ENCODE data around the gene CD160. TPM values are rescaled to one million over a fixed set of nuclear protein-coding genes. Genes with fewer than 3 reads are reported as not detected.
"Not testable (repeated sequence)": the region's sequence is repeated elsewhere in the genome, so short reads cannot be mapped to it uniquely, and the experiment has no call there.

CD160 gene
- total RNA-seq, 3 donors from 2014 or later (not counting 1 experiment from before 2014, with no cell fraction given) = 77.7 to 150 (median 83.4) TPM

DNA sequence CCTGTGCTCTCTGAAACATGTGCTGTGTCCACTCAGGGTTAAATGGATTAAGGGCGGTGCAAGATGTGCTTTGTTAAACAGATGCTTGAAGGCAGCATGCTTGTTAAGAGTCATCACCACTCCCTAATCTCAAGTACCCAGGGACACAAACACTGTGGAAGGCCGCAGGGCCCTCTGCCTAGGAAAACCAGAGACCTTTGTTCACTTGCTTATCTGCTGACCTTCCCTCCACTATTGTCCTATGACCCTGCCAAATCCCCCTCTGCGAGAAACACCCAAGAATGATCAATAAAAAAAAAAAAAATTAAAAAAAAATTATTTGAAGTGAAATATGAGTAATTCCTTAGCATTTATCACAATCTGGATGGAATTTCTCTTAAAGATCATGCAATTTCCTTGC lies 45.8 kb downstream of the CD160 start:
- H3K27me3 ChIP-seq (ENCODE audit: control insufficient read depth, insufficient read depth, low read length); H3K9me3 ChIP-seq (ENCODE audit: control insufficient read depth, insufficient read depth, low read length); H3K27ac Mint-ChIP-seq; H3K36me3 Mint-ChIP-seq; H3K9me3 Mint-ChIP-seq; H3K4me3 ChIP-seq (ENCODE audit: low read length); H3K27me3 Mint-ChIP-seq (ENCODE audit: low read depth in 2 of 2); intact Hi-C loops (cut with micrococcal nuclease); H3K4me1 ChIP-seq (ENCODE audit: control insufficient read depth, insufficient read depth, low read length); ATAC-seq; H3K4me3 Mint-ChIP-seq; DNase-seq; H3K27ac ChIP-seq (ENCODE audit: low read length): not testable (repeated sequence)
- peaks cover 20% of the 10 kb centered on the region for H3K36me3 ChIP-seq (ENCODE audit: control insufficient read depth, insufficient read depth, low read length)
- peaks cover 11% of the 10 kb centered on the region in 2 donors for H3K4me1 Mint-ChIP-seq
- WGBS (ENCODE audit: insufficient coverage) = no CpG with 5 or more reads among the region's 3 CpGs

DNA sequence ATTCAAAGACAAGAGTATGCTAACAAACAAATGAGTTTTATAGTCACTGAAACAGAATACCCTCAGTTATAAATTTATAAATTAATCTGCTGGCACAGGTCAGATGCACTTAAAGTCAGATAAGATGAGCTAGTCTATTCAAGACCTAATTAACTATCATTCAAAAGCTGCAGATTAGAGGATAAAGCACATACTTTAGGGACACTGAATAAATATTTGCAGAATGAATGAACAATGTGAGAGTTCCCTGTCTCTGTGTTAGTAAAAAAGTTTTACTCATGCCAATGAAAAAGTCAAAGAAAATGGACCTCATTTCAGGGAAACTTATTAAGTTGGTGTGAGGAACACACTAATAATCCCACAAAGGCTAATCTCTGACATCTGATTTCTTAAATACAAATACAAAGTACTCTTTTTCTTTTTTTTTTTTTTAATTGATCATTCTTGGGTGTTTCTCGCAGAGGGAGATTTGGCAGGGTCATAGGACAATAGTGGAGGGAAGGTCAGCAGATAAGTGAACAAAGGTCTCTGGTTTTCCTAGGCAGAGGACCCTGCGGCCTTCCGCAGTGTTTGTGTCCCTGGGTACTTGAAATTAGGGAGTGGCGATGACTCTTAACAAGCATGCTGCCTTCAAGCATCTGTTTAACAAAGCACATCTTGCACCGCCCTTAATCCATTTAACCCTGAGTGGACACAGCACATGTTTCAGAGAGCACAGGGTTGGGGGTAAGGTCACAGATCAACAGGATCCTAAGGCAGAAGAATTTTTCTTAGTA lies 46.5 kb downstream of the CD160 start:
- H3K27me3 ChIP-seq (ENCODE audit: control insufficient read depth, insufficient read depth, low read length); H3K27ac Mint-ChIP-seq; intact Hi-C loops (cut with micrococcal nuclease); H3K4me3 Mint-ChIP-seq; H3K4me1 ChIP-seq (ENCODE audit: control insufficient read depth, insufficient read depth, low read length); ATAC-seq; H3K27ac ChIP-seq (ENCODE audit: low read length); H3K9me3 ChIP-seq (ENCODE audit: control insufficient read depth, insufficient read depth, low read length); H3K9me3 Mint-ChIP-seq; H3K36me3 Mint-ChIP-seq; DNase-seq; H3K4me3 ChIP-seq (ENCODE audit: low read length); H3K27me3 Mint-ChIP-seq (ENCODE audit: low read depth in 2 of 2); H3K4me1 Mint-ChIP-seq: not testable (repeated sequence)
- peaks cover 26% of the 10 kb centered on the region for H3K36me3 ChIP-seq (ENCODE audit: control insufficient read depth, insufficient read depth, low read length)
- no CpG with 5 or more reads among the region's 5 CpGs for WGBS (ENCODE audit: insufficient coverage)

DNA sequence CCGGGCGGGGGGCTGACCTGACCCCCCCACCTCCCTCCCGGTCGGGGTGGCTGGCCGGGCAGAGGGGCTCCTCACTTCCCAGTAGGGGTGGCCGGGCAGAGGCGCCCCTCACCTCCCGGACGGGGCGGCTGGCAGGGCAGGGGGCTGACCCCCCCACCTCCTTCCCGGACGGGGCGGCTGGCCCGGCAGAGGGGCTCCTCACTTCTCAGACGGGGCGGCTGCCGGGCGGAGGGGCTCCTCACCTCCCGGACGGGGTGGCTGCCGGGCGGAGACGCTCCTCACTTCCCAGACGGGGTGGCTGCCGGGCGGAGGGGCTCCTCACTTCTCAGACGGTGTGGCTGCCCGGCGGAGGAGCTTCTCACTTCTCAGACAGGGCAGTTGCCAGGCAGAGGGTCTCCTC lies 47.6 kb downstream of the CD160 start:
- DNase-seq; intact Hi-C loops (cut with micrococcal nuclease); H3K9me3 ChIP-seq (ENCODE audit: control insufficient read depth, insufficient read depth, low read length); H3K27me3 ChIP-seq (ENCODE audit: control insufficient read depth, insufficient read depth, low read length); H3K4me1 ChIP-seq (ENCODE audit: control insufficient read depth, insufficient read depth, low read length); H3K4me3 Mint-ChIP-seq; H3K27me3 Mint-ChIP-seq (ENCODE audit: low read depth in 2 of 2); H3K27ac Mint-ChIP-seq; ATAC-seq; H3K9me3 Mint-ChIP-seq; H3K4me3 ChIP-seq (ENCODE audit: low read length); H3K4me1 Mint-ChIP-seq; H3K27ac ChIP-seq (ENCODE audit: low read length): not testable (repeated sequence)
- H3K36me3 Mint-ChIP-seq = peaks cover 12% of the 10 kb centered on the region
- WGBS (ENCODE audit: insufficient coverage) = 99% methylated on average over 29 of the region's 29 CpGs
- peaks cover 32% of the 10 kb centered on the region for H3K36me3 ChIP-seq (ENCODE audit: control insufficient read depth, insufficient read depth, low read length)

DNA sequence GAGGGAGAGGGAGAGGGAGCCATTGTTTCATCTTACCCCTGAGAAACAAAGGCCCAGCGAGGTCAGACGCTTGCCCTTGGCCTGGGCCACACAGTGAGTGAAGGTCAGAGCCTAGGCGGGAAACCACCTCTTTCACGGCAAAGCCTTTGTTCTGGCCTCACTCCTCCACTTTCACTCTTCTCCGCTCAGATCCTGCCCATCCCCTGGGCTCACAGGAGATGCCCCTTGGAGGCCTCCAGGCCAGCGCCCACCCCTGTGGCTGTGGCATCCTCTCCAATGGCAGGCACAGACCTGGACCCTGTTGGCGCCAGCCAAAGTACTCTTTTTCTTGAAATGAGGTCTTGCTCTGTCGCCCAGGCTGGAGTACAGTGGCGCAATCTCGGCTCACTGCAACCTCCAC lies 48.7 kb downstream of the CD160 start:
- H3K4me1 ChIP-seq (ENCODE audit: control insufficient read depth, insufficient read depth, low read length); H3K4me3 ChIP-seq (ENCODE audit: low read length); H3K4me3 Mint-ChIP-seq; H3K9me3 Mint-ChIP-seq; H3K27me3 ChIP-seq (ENCODE audit: control insufficient read depth, insufficient read depth, low read length); H3K27ac Mint-ChIP-seq; intact Hi-C loops (cut with micrococcal nuclease); H3K27ac ChIP-seq (ENCODE audit: low read length); DNase-seq; H3K27me3 Mint-ChIP-seq (ENCODE audit: low read depth in 2 of 2); H3K9me3 ChIP-seq (ENCODE audit: control insufficient read depth, insufficient read depth, low read length); ATAC-seq: not testable (repeated sequence)
- peaks cover 12% of the 10 kb centered on the region for H3K36me3 Mint-ChIP-seq
- peaks cover 7 to 11% of the 10 kb centered on the region in 2 donors for H3K4me1 Mint-ChIP-seq
- H3K36me3 ChIP-seq (ENCODE audit: control insufficient read depth, insufficient read depth, low read length) = peaks cover 25% of the 10 kb centered on the region
- WGBS (ENCODE audit: insufficient coverage) = 100% methylated on average over 8 of the region's 10 CpGs

DNA sequence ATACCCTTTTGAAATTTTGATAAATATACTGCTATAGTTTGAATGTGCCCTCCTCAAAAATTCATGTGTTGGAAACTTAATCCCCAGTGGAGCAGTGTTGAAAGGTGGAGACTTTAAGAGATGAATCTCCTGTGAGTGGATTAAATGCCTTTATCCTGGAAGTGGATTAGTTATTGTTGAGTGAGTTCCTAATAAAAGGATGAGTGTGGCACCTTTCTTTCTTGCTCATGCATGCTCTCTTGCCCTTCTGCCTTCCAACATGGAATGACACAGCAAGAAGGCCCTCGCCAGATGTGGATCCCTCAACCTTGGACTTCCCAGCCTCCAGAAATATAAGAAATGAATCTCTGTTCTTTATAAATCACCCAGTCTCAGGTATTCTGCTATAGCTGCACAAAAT lies 51.8 kb downstream of the CD160 start:
- H3K9me3 Mint-ChIP-seq = no peaks in the 10 kb centered on the region

More for the DNA sequence above, 51.8 kb downstream of the CD160 start:
- no peak overlapping the region for H3K4me3 ChIP-seq (ENCODE audit: low read length)
- no peak for ATAC-seq
- H3K27me3 ChIP-seq (ENCODE audit: control insufficient read depth, insufficient read depth, low read length) = no peaks in the 10 kb centered on the region
- WGBS (ENCODE audit: insufficient coverage) = 100% methylated on average over 1 of the region's 1 CpG
- H3K27ac Mint-ChIP-seq = peak overlapping the region in 1 of 2 donors; percentile 21
- intact Hi-C loops (cut with micrococcal nuclease) = no loop called here
- no peak for DNase-seq
- H3K9me3 ChIP-seq (ENCODE audit: control insufficient read depth, insufficient read depth, low read length) = no peaks in the 10 kb centered on the region
- H3K27me3 Mint-ChIP-seq (ENCODE audit: low read depth in 2 of 2) = no peaks in the 10 kb centered on the region
- TF ChIP-seq, protein P1, sequence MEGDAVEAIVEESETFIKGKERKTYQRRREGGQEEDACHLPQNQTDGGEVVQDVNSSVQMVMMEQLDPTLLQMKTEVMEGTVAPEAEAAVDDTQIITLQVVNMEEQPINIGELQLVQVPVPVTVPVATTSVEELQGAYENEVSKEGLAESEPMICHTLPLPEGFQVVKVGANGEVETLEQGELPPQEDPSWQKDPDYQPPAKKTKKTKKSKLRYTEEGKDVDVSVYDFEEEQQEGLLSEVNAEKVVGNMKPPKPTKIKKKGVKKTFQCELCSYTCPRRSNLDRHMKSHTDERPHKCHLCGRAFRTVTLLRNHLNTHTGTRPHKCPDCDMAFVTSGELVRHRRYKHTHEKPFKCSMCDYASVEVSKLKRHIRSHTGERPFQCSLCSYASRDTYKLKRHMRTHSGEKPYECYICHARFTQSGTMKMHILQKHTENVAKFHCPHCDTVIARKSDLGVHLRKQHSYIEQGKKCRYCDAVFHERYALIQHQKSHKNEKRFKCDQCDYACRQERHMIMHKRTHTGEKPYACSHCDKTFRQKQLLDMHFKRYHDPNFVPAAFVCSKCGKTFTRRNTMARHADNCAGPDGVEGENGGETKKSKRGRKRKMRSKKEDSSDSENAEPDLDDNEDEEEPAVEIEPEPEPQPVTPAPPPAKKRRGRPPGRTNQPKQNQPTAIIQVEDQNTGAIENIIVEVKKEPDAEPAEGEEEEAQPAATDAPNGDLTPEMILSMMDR (IDR thresholded peaks at IDR 0.05) = no peak
- H3K4me1 ChIP-seq (ENCODE audit: control insufficient read depth, insufficient read depth, low read length) = no peaks in the 10 kb centered on the region
- peaks cover 25% of the 10 kb centered on the region for H3K36me3 ChIP-seq (ENCODE audit: control insufficient read depth, insufficient read depth, low read length)
- peaks cover 12% of the 10 kb centered on the region for H3K36me3 Mint-ChIP-seq
- H3K27ac ChIP-seq (ENCODE audit: low read length) = no peak overlapping the region
- H3K4me1 Mint-ChIP-seq = peaks cover 22 to 23% of the 10 kb centered on the region in 2 donors
- no peak overlapping the region for H3K4me3 Mint-ChIP-seq

Measured in natural killer cell (primary cell).